Ramos (cell line): ENCODE measurements around the gene PCIF1.
"Not testable (repeated sequence)": the region's sequence is repeated elsewhere in the genome, so short reads cannot be mapped to it uniquely, and the experiment has no call there.

Experiments
- in situ Hi-C: fragments of 300-500 bp; cut with MboI; formaldehyde crosslinking; loops from one replicate; pipeline ENCODE4 v1.14.3; 2022; ENCODE audit warnings: low sequenced_read_pairs; ENCODE audit not compliant: unreplicated experiment

PCIF1 gene

DNA sequence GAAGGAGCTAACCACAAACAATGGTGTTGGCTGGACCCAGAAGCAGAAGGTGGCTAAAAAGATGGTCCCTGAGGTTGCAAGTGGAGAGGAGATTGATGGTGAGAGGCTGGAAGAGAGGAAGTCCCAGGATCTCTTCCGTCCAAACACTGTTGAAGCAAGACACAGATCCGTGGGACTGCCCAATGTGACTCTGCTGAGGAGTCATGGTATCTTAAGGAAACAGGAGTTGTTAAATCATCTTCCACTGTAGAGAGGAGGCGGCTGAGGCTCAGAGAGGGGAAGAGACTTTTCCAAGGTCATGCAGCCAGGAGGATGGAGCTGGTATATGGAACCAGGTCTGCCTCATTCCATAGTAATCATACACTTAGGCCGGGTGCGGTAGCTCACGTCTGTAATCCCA lies 41.6 kb downstream of the PCIF1 start:
- in situ Hi-C loops = no loop called here

DNA sequence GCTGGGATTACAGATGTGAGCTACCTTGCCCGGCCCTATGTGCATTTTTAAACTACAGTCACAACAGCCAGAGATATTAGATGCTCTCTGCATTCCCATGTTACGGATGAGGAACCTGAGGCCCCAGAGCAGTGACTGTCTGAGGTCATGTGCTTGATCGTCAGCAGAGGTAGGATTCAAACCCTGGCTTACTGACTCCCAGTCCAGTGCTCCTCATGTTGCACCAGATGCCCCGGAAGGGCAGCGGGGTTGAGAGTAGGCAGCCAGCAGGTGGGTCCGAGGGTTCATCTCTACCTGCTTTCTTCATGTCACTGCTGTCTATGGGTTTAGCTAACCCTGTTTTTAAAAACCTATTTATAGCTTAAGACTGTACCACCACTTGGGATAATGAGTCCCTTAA lies 46.8 kb downstream of the PCIF1 start:
- in situ Hi-C loops = no loop called here

DNA sequence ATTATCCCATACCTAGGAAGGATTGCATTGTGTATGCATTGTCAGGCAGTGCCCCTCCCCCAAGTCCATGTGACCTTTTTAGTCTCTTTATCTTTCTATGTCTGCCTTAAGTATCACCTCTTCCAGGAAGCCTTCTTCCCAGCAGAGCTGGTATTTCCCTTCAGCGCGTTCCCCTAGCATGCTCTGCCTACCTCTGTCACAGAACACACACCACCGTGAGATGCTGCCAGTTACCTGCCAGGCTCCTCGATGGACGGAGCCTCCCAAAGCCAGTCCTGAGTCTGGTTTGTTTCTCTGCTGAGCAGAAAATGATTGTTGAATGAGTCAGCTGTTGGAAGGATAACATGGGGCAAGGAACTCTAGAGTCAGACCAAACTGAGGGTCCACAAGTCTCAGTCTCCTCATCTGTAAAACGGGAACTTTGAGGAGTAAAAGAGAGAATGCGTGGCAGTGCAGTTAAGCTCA lies 48.8 kb downstream of the PCIF1 start:
- in situ Hi-C loops = no loop called here

DNA sequence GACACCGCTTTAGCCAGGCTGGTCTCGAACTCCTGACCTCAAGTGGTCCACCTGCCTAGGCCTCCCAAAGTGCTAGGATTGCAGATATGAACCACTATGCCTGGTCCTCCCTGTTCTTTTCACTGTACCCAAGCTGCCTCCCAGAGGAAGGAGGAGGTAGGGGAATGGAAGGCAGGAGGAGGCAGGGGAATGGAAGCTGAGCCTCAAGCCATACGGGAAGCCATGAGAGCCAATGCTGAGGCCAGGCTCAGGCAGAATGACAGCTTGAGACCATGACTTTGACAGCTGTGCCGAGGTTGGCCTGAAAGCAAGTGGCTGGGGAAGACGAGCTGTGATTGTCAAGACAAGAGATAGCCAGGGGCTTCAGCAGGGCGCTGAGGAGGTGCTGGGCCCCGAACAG lies 51.1 kb downstream of the PCIF1 start:
- in situ Hi-C loops = no loop called here

DNA sequence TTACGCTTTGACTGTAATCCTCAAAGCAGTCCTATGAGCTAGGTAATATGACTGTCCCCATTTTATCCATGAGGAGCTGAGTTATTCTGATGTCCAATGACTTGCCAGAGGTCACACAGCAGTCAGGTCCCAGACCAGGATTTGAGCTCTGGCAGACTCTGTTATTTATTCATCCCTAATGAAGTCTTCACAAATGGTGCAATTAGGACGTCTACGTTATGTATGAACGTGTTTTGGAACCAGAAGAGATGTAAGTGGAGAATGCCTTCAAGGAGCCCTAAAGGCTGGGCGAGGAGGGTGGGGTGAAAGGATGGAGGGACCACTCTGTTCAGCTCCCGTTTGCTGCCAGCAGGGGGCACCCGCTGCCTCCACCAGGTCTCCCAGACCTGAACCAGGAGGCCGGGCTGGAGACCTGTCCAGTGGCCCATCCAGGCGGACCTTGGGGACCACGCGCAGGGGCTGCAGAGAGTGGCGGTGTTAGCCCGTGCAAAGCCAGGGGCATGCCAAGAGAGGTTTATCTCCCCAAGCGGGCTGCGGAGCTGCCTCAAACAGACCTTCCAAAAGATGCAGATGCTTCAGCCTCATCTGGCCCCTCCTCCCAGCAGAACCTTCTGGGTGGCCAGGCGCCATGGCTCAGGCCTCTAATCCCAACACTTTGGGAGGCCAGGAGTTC lies 52.8 kb downstream of the PCIF1 start:
- in situ Hi-C loops = no loop called here

DNA sequence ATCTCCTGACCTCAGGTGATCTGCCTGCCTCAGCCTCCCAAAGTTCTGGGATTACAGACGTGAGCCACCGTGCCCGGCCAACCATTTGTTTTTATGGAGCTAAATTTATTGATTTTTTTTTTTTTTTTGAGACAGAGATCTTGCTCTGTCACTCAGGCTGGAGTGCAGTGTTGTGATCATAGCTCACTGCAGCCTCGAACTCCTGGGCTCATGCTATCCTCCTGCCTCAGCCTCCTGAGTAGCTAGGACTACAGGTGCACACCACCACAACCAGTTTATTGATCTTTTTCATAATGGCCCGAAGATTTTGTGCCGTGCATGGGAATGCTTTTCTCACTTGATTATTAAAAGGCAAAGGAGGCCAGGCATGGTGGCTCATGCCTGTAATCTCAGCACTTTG lies 54.3 kb downstream of the PCIF1 start:
- in situ Hi-C loops = not testable (repeated sequence)

DNA sequence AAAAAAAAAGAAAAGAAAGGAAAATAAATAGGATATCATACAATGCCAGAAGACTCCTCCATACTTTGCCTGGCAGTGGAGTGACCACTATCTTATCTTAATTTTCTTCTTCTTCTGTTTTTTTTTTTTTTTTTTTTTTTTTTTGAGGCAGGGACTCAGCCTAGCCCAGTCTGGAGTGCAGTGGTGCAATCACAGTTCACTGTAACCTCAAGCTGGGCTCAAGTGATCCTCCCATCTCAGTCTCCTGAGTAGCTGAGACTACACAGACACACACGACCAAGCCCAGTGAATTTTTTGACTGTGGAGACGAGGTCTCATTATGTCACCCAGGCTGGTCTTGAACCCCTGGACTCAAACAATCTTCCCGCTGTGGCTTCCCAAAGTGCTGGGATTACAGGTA lies 57.1 kb downstream of the PCIF1 start:
- in situ Hi-C loops = no loop called here

DNA sequence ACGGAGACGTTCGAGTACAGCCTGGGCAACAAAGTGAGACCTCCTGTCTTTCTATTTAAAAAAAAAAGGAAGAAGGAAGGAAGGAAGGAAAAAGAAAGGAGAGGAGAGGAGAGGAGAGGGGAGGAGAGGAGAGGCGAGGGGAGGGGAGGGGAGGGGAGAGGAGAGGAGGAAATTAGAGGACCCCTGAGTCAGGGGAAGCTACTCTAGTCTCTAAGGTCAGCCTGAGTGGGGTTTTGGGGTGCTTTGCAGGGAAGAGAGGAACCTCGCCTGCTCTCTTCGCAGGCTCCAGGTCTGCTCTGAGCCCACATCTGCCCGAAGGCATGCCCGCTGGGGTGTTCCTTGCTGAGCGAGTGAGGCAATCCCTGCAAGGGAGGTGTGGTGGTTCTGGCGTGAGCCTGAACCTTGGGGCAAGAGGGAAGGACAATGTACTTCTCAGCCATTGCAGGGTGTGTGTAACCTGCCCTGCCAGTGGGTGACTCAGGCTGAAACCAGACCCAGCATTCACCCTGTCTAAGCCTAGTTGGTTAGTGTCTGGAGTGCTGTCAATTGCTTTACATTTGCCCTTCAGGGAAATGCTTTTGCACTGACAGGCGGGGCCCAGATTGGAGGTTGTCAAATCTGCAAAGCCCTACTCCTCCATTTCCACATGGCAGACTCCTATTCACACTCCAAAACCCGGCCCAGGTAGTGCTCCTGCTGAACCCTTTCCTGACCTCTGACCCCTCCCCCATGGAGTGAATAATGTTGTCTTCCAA lies 58.9 kb downstream of the PCIF1 start:
- in situ Hi-C loops = no loop called here

DNA sequence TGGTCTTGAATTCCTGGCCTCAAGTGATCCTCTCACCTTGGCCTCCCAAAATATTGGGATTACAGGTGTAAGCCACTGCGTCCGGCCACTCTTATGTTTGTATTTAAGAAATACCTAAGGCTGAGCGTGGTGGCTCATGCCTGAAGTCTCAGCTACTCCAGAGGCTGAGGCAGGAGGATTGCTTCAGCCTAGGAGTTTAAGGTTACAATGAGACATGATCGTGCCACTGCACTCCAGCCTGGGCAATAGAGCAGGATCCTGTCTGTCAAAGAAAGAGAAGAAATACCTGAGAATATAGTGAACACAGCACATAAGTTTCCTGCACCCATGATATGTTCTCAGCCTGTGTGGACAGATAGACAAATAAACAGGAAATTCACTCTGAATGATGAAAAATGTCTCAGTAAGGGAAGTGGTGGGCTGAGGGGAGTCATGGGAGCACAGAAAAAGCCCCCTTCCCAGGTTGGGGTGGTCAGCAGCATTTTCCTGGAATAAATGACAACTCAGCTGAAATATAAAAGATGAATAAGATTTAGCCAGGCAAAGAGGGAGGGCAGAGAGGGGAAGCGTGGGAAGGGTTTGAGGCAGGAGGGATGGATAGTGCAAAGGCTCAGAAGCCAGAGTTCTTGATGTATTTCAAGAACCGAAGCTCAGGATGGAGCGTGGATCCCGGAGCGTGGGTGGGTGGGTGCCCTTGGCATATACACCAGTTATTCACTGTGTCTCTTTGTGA lies 60.4 kb downstream of the PCIF1 start:
- in situ Hi-C loops = no loop called here

DNA sequence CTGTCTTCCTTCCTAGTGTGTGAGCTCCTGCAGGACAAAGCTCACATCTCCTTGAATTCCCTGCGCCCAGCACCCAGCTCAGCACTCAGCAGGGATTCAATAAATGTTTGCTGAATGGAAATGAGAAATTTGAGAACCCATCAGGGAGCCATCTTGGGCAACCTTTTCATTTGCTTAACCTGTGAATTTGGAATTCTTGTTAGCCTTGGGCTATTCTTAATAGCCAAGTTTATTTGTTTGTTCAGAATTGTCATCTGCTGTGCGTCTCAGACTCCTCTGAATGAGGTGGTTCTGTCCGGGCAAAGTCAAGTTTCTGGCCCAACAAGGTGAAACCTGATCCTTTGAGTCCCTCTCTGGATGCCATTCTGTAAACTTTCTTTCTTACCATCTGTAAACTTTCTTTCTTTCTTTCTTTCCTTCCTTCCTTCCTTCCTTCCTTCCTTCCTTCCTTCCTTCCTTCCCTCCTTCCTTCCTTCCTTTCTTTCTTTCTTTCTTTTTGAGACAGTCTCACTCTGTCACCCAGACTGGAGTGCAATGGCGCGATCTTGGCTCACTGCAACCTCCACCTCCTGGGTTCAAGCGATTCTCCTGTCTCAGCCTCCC lies 61.1 kb downstream of the PCIF1 start:
- in situ Hi-C loops = not testable (repeated sequence)

DNA sequence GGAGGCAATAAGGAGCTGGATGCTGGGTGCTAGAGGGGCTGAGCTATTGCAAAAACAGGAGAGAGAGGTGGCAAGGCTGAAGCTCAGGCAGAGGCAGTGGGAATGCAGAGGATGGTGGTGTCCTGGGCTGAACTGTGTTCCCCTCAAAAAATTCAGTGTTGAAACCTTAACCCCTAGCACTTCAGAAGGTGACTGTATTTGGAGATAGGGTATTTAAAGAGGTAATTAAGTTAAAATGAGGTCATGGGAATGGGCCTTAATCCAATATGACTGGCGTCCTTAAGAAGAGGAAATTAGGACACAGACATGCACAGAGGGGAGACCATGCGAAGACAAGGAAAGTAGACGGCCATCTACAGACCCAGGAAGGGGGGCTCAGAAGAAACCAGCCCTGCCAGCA lies 62.7 kb downstream of the PCIF1 start:
- in situ Hi-C loops = no loop called here
